Brain microvascular endothelial cell (primary cell): ENCODE data around the gene SUPT6H.

ENCODE experiments used
- DNase-seq: peaks from one replicate; pipeline ENCODE4 v3.0.0-alpha.2; 2020
- H3K27ac ChIP-seq: fragments of 250-450 bp; sonication (Bioruptor Pico); 2 replicates; pipeline ENCODE4 v1.5.1; 2020; ENCODE audit warnings: mild to moderate bottlenecking, moderate library complexity
- H3K27me3 ChIP-seq: fragments of 250-450 bp; sonication (Bioruptor Pico); replicated peaks from 2 replicates; pipeline ENCODE4 v1.5.1; 2020; ENCODE audit warnings: mild to moderate bottlenecking
- H3K36me3 ChIP-seq: fragments of 250-450 bp; sonication (Bioruptor Pico); replicated peaks from 2 replicates; pipeline ENCODE4 v1.5.1; 2020; ENCODE audit warnings: mild to moderate bottlenecking
- H3K4me3 ChIP-seq: 2 replicates; pipeline ENCODE4 v1.5.1; 2011; ENCODE audit warnings: low read depth, mild to moderate bottlenecking, control low read depth, low read length, moderate library complexity
- CTCF ChIP-seq: IDR thresholded peaks from 2 replicates; pipeline ENCODE4 v1.5.1; 2011; ENCODE audit warnings: low read depth, mild to moderate bottlenecking, moderate library complexity, low read length, control low read depth, inconsistent platforms; ENCODE audit errors: missing control alignments
- in situ Hi-C: cut with HindIII; loops from 2 replicates; pipeline ENCODE4 v1.10.0; 2017; ENCODE audit warnings: low sequenced_read_pairs, low pct_ligation_motif_present

SUPT6H gene

GRCh38 chr17:28751600-28752366, 89.8 kb downstream of the SUPT6H start:
- no peak for DNase-seq
- Histone ChIP-seq H3K27me3 (no peaks in the 10 kb centered on the region), H3K36me3 (peaks cover 58% of the 10 kb centered on the region), H3K27ac (no peak overlapping the region), H3K4me3 (no peak overlapping the region)
- in situ Hi-C loops: no loop called here
- no peak for TF ChIP-seq CTCF
